Lower leg skin (tissue), 4 donors: ENCODE results near the gene CLCN6. TPM values are rescaled to one million over a fixed set of nuclear protein-coding genes. Genes with fewer than 3 reads are reported as not detected.

Experiments used
- DNase-seq, 2 donors: peaks; one replicate each; pipeline ENCODE4 v3.0.0-alpha.2; 2019; ENCODE audit warnings: low spot score in 2 of 2
- H3K4me3 ChIP-seq: fragments of 200-600 bp; sonication (generic); 2 replicates; pipeline ENCODE4 v1.5.1; 2017; ENCODE audit warnings: mild to moderate bottlenecking, low read depth; ENCODE audit not compliant: poor library complexity, severe bottlenecking
- POLR2A ChIP-seq, 2 donors: fragments of 450-650 bp; IDR thresholded peaks; one replicate each; pipeline ENCODE4 v1.6.1; 2016 to 2017; ENCODE audit warnings: antibody characterized with exemption in 2 of 2, mild to moderate bottlenecking in 1 of 2, moderate library complexity in 1 of 2
- WGBS, 2 donors: methylation state at CpG; one replicate each; pipeline ENCODE4 v1.1.5; 2018; 5-methylcytosine and 5-hydroxymethylcytosine counted together
- intact Hi-C: fragments of 100-400 bp; cut with DNase I; formaldehyde crosslinking; loops from one replicate; pipeline ENCODE4 v1.15.0; 2023; ENCODE audit warnings: low total_unique reads
- total RNA-seq, 4 donors: library from RNA; depleted of rRNA; stranded (reverse); fragments of >200 nt; gene quantifications; one replicate each; pipeline ENCODE4 v1.1.0, GENCODE V29; 2016
- TF ChIP-seq, protein P1 (sequence below), 3 donors: fragments of 450-650 bp; IDR thresholded peaks; one replicate each; pipeline ENCODE4 v1.5.1; 2016; ENCODE audit warnings: antibody characterized with exemption in 3 of 3, mild to moderate bottlenecking in 3 of 3, moderate library complexity in 2 of 3

Gene CLCN6
- total RNA-seq, 4 donors from 2014 or later, result 7.0 to 12.4 (median 10.9) TPM

DNA sequence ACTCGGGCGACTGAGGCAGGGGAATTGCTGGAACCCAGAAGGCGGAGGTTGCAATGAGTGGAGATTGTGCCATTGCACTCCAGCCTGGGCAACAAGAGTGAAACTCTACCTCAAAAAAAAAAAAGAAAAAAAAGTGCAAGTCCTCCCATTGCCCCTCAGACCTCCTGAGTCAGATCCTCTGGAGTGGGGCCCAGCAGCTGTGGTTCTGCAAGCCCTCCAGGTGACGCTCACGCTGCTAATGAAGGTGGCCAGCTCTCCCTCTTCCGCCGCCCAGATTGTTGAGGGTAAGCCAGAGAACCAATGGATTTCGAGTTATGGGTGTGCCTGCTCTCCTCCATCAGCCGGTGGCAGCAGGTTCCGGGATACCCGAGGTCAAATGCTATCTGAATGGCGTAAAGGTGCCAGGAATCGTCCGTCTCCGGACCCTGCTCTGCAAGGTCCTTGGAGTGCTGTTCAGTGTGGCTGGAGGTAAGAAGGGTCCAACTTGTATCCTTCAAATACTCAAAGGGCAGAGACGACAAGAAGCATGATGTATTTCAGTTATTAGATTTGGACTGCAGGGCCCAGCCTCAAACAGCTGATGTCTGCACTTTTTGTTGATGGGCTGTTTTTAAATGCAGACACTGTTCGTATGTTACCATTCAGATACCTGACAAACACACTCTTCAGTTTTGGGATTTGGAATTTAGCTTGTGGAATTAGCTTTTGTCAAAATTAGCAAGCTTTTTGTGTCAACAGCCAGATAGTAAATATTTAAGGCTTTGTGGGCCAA is 17.6 kb downstream of the CLCN6 start:
- intact Hi-C loops, result no loop called here
- no peak overlapping the region for H3K4me3 ChIP-seq
- DNase-seq, result no peak
- 89 to 91% methylated on average over 17 of the region's 17 CpGs for WGBS, 2 donors
- TF ChIP-seq, protein P1, sequence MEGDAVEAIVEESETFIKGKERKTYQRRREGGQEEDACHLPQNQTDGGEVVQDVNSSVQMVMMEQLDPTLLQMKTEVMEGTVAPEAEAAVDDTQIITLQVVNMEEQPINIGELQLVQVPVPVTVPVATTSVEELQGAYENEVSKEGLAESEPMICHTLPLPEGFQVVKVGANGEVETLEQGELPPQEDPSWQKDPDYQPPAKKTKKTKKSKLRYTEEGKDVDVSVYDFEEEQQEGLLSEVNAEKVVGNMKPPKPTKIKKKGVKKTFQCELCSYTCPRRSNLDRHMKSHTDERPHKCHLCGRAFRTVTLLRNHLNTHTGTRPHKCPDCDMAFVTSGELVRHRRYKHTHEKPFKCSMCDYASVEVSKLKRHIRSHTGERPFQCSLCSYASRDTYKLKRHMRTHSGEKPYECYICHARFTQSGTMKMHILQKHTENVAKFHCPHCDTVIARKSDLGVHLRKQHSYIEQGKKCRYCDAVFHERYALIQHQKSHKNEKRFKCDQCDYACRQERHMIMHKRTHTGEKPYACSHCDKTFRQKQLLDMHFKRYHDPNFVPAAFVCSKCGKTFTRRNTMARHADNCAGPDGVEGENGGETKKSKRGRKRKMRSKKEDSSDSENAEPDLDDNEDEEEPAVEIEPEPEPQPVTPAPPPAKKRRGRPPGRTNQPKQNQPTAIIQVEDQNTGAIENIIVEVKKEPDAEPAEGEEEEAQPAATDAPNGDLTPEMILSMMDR (IDR thresholded peaks at IDR 0.05), result no peak
- TF ChIP-seq POLR2A (IDR thresholded peaks at IDR 0.05), result no peak

DNA sequence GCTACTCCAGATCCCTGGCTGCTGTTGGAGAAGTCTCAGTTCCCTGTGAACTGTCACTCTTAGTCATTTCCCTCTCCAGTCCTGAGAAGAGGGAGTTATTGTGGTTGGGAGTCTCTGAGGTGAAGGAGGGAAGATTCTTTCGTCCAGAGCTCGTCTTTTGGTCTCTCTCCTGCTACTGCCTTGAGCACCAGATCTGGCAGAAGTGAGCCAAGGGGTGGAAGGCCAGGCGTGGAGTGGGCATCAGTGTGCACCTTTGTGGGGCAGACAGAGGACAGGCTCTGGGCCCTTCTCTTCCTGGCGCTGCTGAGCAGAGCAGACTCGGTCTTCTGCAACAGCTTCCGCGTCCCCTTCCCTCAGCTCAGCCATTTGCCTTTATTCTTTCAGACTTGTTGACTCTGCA is 19.1 kb downstream of the CLCN6 start:
- TF ChIP-seq, protein P1 (IDR thresholded peaks at IDR 0.05), result no peak
- TF ChIP-seq POLR2A (IDR thresholded peaks at IDR 0.05), result no peak
- intact Hi-C loops, result no loop called here
- no peak for DNase-seq
- WGBS, 2 donors, result 89 to 94% methylated on average over 7 of the region's 7 CpGs
- no peak overlapping the region for H3K4me3 ChIP-seq

DNA sequence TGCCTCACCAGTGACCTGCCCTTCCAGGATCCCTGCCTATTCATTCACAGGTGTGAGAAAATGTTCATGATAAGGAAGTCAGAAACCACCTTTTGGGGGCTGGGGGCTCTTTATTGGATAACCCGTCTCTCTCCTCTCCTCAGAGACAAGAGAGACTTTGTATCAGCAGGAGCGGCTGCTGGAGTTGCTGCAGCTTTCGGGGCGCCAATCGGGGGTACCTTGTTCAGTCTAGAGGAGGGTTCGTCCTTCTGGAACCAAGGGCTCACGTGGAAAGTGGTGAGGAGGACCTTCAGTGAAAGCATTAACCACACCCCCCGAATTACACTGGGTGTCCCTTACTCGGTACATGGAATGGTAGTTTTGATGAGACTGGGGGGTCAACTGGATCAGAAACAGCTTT is 21.0 kb downstream of the CLCN6 start:
- 96% methylated on average over 9 of the region's 9 CpGs for WGBS, 2 donors
- no peak for DNase-seq
- TF ChIP-seq POLR2A (IDR thresholded peaks at IDR 0.05), result no peak
- TF ChIP-seq, protein P1 (IDR thresholded peaks at IDR 0.05), result no peak
- intact Hi-C loops, result no loop called here
- no peak overlapping the region for H3K4me3 ChIP-seq

DNA sequence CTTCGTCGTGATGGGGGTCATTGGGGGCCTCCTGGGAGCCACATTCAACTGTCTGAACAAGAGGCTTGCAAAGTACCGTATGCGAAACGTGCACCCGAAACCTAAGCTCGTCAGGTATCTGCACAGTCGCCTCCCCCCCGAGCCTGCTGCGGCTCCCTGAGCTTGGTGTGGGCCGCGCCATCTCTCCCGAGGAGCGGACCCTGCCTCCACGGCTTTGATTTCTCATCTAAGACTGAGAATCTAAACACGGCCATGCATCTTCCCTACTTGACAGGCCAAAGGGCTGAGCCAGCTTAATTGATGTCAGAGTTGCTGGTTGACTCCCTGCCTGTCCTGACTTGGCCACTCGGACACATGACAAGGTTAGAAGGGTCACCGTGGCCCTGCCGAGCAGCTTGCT is 22.5 kb downstream of the CLCN6 start:
- H3K4me3 ChIP-seq, result no peak overlapping the region
- WGBS, 2 donors, result 93 to 94% methylated on average over 19 of the region's 19 CpGs
- no peak for TF ChIP-seq POLR2A (IDR thresholded peaks at IDR 0.05)
- TF ChIP-seq, protein P1 (IDR thresholded peaks at IDR 0.05), result no peak
- DNase-seq, result no peak
- intact Hi-C loops, result no loop called here

DNA sequence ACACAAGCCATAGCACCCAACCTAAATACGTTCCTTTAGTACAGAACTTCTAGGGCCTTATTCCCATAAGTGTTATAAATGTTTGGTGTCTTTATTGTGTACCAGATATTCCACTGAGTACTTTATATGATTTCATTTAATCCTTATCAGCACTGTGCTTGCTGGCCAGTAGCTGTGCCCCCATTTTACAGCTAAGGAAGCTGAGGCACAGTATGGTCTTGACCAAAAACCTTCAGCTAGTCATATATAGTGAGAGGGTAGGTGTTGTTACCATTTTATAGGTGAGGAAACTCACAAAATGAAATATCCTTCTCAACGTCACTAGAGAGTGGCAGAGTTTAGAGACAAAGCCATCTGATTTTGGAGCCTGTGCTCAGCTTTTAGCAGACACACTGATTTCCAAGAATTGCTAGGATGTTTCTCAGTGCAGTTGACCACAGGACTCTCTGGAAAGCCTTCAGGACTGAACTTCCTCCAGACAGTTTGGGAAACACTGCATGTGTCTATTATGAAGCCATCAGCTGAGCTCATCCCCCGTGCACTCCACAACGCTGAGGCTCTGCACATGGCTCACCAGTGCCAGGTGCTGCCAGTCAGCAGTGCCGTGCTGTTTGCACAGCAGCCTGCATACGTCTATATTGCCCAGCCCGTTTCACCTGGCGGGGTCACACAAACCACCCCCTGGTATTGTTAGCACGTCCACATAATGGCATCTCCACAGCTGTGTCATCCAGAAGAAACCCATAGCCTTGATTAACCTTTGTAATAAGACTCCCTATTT is 26.1 kb downstream of the CLCN6 start:
- WGBS, 2 donors, result 85 to 91% methylated on average over 9 of the region's 9 CpGs
- TF ChIP-seq, protein P1 (IDR thresholded peaks at IDR 0.05), result no peak
- no peak for TF ChIP-seq POLR2A (IDR thresholded peaks at IDR 0.05)
- no peak for DNase-seq
- intact Hi-C loops, result no loop called here
- H3K4me3 ChIP-seq, result no peak overlapping the region
